Left lung (tissue), 10 donors: Measurements from ENCODE around the gene EPHA3. TPM values are rescaled to one million over a fixed set of nuclear protein-coding genes. Genes with fewer than 3 reads are reported as not detected.
A peak's percentile ranks its signal among the peaks of the same experiment; 100 is the strongest.

Experiments
- ATAC-seq: fragments of 200-7000 bp; cut with Tn5 transposase; one replicate; pipeline ENCODE4 v1.9.1; 2020; ENCODE audit warnings: moderate library complexity
- DNase-seq, 4 donors: peaks; one replicate each; pipeline ENCODE4 v3.0.0-alpha.2; 2013 to 2020
- H3K27ac ChIP-seq, 2 donors: fragments of 200-600 bp; sonication (generic) in 1 of 2; one replicate each; pipeline versions ENCODE4 v1.5.0 to v1.8.0; 2020 to 2021
- H3K27me3 ChIP-seq, 2 donors: fragments of 200-600 bp; sonication (generic) in 1 of 2; one replicate each; pipeline versions ENCODE4 v1.5.0 to v1.8.0; 2020 to 2021
- H3K36me3 ChIP-seq, 2 donors: fragments of 200-600 bp; sonication (generic) in 1 of 2; one replicate each; pipeline versions ENCODE4 v1.5.0 to v1.8.0; 2020 to 2021
- H3K4me1 ChIP-seq, 2 donors: fragments of 200-600 bp; one replicate each; pipeline ENCODE4 v1.8.0; 2021
- H3K4me3 ChIP-seq, 2 donors: fragments of 200-600 bp; sonication (generic) in 1 of 2; one replicate each; pipeline versions ENCODE4 v1.5.0 to v1.8.0; 2020 to 2021; ENCODE audit warnings: mild to moderate bottlenecking in 1 of 2
- H3K9me3 ChIP-seq, 2 donors: fragments of 200-600 bp; sonication (generic) in 1 of 2; one replicate each; pipeline versions ENCODE4 v1.5.0 to v1.8.0; 2020 to 2021
- CTCF ChIP-seq, 2 donors: fragments of 200-600 bp; sonication (generic) in 1 of 2; IDR thresholded peaks; one replicate each; pipeline versions ENCODE4 v1.5.0 to v1.8.0; 2021; ENCODE audit warnings: antibody characterized with exemption in 2 of 2
- intact Hi-C, 2 donors: fragments of 100-400 bp; cut with DNase I; formaldehyde crosslinking; loops; one replicate each; pipeline versions ENCODE4 v1.11.2 to v1.14.2; 2022
- polyA plus RNA-seq, 6 donors: library from polyadenylated mRNA; unstranded; fragments of 120-200 nt; gene quantifications; one replicate each; pipeline ENCODE4 v1.2.1, GENCODE V29; 2013; ENCODE audit not compliant: insufficient read length in 6 of 6
- total RNA-seq, 2 donors: library from RNA; stranded (reverse); fragmentation: NEBNext Ultra II Directional; extraction: Animal tissue kit (Norgen Biotek cat#: 25700); gene quantifications; one replicate each; pipeline ENCODE4 v1.2.1, GENCODE V29; 2021
- donor health status: DM: no; HTN: yes; CAD: no.
- donor health status: DM: no; HTN: no; CAD: no.

The EPHA3 gene
- total and polyA plus RNA-seq, 8 donors = 1.9 to 13.9 (median 11.1) TPM

- Histone ChIP-seq H3K36me3 (no peaks in the 10 kb centered on the region), H3K4me1 (no peaks in the 10 kb centered on the region), H3K4me3 (no peak overlapping the region), H3K9me3 (no peaks in the 10 kb centered on the region), H3K27me3 (no peaks in the 10 kb centered on the region), H3K27ac (no peak overlapping the region)
- TF ChIP-seq CTCF (IDR thresholded peaks at IDR 0.05) = no peak
- intact Hi-C loops = no loop called here
- no peak for ATAC-seq
- no peak for DNase-seq
These were observed 397.0 kb downstream of the EPHA3 start for GRCh38 chr3:89504432-89504831.

GRCh38 chr3:89506462-89507103, 399.2 kb downstream of the EPHA3 start:
- intact Hi-C loops = no loop called here
- Histone ChIP-seq H3K36me3 (no peaks in the 10 kb centered on the region), H3K4me3 (no peak overlapping the region), H3K9me3 (no peaks in the 10 kb centered on the region), H3K4me1 (no peaks in the 10 kb centered on the region), H3K27me3 (no peaks in the 10 kb centered on the region), H3K27ac (no peak overlapping the region)
- TF ChIP-seq CTCF (IDR thresholded peaks at IDR 0.05) = no peak
- DNase-seq = no peak
- no peak for ATAC-seq

GRCh38 chr3:89521328-89521727, 413.9 kb downstream of the EPHA3 start:
- TF ChIP-seq CTCF (IDR thresholded peaks at IDR 0.05) = no peak
- peaks cover 0 to 4% of the 10 kb centered on the region in 2 donors for H3K4me1 ChIP-seq
- no peaks in the 10 kb centered on the region for H3K27me3 ChIP-seq
- ATAC-seq (no peak), DNase-seq (peak in 2 of 4 donors; percentile 19 to 46)
- H3K36me3 ChIP-seq = no peaks in the 10 kb centered on the region
- H3K4me3 ChIP-seq = no peak overlapping the region
- peaks cover 0 to 2% of the 10 kb centered on the region in 2 donors for H3K9me3 ChIP-seq
- no peak overlapping the region for H3K27ac ChIP-seq
- intact Hi-C loops = no loop called here

GRCh38 chr3:89522155-89522554, 414.7 kb downstream of the EPHA3 start:
- Histone ChIP-seq H3K27me3 (no peaks in the 10 kb centered on the region), H3K27ac (no peak overlapping the region), H3K9me3 (peaks cover 0 to 2% of the 10 kb centered on the region in 2 donors), H3K4me3 (no peak overlapping the region), H3K4me1 (peaks cover 0 to 4% of the 10 kb centered on the region in 2 donors), H3K36me3 (no peaks in the 10 kb centered on the region)
- intact Hi-C loops = no loop called here
- ATAC-seq (no peak), DNase-seq (peak in 1 of 4 donors; percentile 12)
- TF ChIP-seq CTCF (IDR thresholded peaks at IDR 0.05) = no peak

GRCh38 chr3:89525609-89526008, 418.2 kb downstream of the EPHA3 start:
- ATAC-seq (no peak), DNase-seq (no peak)
- Histone ChIP-seq H3K27me3 (no peaks in the 10 kb centered on the region), H3K4me3 (no peak overlapping the region), H3K9me3 (peaks cover 0 to 2% of the 10 kb centered on the region in 2 donors), H3K4me1 (peaks cover 0 to 4% of the 10 kb centered on the region in 2 donors), H3K36me3 (no peaks in the 10 kb centered on the region), H3K27ac (no peak overlapping the region)
- intact Hi-C loops = no loop called here
- no peak for TF ChIP-seq CTCF (IDR thresholded peaks at IDR 0.05)
